ENCODE results near the gene ZNF621. TPM values are rescaled to one million over a fixed set of nuclear protein-coding genes. Genes with fewer than 3 reads are reported as not detected.
"Not testable (repeated sequence)": the region's sequence is repeated elsewhere in the genome, so short reads cannot be mapped to it uniquely, and the experiment has no call there.

Gene ZNF621
- polyA plus RNA-seq, 1 donor, result 14.8 TPM

DNA sequence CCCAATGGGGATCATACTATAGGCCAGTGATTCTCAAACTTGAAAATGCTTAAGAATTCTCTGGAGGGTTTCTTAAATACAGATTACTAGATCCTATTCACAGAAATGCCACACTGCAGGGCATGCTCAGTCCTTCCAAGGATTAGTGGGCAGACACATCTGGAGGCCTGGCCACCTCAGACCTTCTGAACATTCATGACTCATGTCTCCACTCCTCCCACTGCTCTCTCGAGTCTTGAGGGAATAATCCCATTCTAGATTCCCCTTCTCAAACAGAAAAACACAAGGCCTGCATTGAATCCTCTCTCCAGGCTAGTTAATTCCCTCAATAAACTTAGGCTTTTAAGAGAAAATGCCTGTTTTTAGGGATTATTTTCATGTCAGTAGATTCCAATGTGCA lies 22.1 kb downstream of the ZNF621 start:
- no peak for DNase-seq

DNA sequence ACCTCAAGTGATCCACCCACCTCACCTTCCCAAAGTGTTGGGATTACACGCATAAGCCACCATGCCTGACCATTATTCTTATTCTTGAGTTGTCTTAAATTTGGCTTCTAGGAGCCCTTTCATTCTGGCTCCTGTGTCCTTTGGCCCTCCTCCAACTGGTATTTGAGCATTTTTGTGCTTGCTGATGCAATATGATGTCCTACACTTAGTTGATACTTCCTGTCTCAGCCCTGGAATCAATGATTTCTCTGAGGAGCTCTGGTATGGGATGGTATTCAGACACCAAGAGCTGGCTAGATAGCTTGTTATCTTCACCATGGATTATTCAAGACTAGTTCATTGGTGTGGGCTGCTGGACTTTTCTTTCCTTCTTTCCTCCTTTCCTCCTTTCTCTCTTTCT lies 25.4 kb downstream of the ZNF621 start:
- no peak for DNase-seq

DNA sequence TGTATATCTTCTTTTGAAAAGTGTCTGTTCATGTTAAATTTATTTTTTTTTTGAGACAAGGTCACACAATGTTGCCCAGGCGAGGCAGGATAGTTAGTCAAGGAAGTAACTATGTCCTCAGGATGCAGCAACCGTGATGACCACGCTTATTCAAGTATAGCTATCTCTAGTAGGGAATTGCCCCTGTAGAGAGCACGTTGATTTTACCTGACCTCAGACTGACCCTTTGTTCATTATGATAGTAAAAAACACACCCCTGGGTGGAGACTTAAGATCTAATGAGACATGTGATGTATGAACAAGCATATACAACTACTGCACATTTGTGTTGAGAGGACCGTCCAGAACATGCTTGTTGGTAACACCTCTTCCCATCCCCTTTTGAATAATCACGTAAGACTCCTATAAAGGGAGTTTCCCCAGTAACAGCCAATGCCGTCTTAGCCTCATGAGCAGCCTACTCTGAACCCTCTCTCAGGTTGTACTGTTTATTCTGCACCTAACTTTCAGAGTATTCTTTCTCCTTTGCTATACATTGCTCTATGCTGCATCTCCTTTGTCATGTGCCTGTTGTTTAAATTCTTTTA lies 32.9 kb downstream of the ZNF621 start:
- DNase-seq, result no peak

DNA sequence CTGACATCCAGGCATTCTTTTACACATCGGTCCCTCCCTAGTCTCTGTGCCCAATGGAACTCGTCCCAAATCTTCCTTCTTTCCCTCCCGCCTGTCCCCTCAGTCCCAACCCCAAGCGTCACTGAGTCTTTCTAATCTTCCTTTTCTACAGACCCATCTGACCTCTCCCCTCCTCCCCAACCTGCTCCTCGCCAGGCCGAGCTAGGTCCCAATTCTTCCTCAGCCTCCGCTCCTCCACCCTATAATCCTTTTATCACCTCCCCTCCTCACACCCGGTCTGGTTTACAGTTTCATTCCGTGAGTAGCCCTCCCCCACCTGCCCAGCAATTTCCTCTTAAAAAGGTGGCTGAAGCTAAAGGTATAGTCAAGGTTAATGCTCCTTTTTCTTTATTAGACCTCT lies 37.7 kb downstream of the ZNF621 start:
- DNase-seq, result not testable (repeated sequence)

DNA sequence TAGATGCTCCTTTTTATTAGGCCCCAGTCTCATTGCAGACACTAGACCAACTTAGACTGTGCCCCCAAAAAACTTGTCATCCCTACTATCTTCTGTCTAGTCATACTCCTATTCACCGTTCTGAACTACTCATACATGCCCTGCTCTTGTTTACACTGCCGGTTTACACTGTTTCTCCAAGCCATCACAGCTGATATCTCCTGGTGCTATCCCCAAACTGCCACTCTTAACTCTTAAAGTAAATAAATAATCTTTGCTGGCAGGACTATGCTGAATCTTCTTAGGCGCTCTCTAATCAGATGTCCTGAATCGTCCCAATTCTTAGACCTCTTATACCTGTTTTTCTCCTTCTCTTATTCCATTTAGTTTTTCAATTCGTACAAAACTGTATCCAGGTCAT lies 40.9 kb downstream of the ZNF621 start:
- not testable (repeated sequence) for DNase-seq

DNA sequence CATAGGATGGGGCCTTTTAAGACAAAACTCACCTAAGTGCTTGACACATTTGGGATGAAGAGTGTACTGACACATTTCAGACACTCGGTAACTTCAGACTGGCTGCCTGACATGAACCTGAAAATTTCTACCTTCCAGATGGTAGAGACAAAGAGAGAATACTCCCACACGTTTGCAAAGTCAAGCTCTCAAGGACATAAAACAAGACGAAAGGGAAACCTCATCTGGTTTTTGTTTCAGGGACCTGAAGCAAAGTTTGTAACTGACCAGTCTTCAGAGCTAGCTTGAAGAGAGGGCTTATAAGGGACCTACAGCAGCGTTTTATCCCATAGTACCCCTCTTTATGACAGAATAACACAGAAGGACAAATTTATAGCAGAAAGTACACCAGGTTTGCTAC lies 41.9 kb downstream of the ZNF621 start:
- no peak for DNase-seq

DNA sequence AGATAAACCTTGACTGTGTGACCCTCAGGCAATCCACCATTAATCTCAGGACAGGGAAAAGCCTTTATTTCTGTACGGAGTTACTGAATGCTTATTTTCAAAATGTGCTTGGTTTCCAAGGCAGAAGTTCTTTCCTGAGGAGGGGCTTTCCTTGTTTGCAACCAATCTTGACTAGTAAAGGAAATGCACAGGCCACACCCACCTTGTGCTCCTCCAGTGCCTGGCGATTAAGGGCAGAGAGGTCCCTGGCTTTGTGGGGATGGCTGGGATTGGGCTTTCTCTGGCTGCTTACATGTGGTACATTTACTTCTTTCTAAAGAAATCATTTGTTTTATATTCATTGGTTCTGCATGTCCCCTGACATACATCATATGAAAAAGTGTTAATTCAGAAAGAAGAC lies 47.8 kb downstream of the ZNF621 start:
- DNase-seq, result no peak

DNA sequence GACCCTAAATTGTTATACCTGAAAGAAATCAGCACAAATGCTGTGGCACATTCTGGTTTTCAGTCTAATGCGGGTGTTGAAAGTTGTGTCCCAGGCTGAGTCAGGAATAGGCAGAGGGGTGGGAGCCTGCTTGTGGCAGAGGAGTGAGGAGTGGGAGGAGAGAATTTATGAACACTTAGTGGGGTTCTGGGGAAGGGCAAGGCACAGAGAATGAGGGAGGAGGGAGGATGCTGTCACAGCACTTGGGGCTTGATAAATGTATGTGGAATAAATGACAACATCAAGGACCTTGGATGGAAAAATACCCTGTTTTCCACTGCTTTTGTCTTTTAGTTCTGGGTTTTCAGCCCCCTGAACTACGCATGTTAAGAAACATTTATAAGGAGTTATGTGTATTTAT lies 49.3 kb downstream of the ZNF621 start:
- no peak for DNase-seq

DNA sequence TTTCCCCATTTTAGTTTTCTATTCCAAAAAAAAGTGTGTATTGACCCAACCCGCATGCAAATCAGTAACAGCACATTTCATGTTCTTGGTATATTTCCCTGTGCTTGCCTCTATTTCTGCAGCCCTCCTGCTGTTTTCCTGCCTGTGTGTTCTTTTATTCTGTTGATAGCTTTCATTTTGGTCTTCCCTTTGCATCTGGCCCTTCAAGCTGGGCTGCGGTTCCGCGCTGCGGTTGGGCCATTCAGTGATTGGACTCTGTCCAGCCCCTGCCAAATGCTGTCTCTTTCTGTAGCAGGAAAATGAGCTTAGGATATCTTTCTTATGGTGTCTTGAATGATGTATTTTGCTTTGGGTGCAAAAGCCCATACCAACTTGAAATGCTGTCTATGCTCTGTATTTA lies 49.9 kb downstream of the ZNF621 start:
- no peak for DNase-seq

DNA sequence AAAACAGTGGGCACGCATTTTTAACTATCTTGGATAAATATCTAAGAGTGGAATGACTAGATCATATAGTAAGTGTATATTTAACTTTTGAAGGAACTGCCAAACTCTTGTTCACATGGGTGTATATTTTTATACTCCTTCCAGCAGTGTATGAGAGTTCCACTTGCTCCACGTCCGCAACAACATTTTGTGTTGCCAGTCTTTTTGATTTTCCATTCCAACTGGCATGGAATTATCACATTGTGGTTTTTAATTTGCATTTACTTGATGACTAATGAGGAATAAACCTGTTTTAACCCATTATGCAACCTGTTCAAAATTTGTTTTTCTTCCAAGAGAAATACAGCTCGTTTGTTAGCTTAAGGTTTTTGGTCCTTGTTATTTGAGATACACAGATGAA lies 51.6 kb downstream of the ZNF621 start:
- DNase-seq, result no peak

DNA sequence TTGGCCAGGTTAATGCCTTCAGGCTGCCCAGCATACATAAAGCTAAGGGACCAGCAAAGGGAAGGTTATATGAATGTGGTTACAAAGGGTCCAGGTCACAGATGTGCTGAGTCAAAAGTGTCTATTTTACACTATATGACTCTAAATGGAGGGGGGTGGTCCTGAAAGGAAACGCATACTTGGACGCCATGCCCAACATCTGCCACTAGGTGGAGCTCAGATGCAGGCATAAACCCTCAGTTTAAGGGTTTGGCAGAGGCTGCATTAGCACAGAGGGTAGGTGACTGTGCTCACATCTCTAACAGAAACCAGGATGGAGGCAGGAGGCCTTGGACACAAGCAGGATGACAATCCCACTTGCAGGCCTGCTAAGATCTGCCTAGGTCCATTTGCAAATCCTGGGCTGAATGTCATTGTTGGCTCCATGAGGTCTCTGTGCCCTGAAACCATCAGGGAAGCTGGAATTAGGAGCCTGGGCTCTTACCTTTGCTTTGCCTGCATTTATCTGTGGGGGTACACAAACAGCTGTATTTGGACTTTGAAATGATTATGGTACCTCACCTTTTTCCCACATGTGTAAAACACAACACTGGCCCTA lies 55.8 kb downstream of the ZNF621 start:
- DNase-seq, result peak; percentile 79

DNA sequence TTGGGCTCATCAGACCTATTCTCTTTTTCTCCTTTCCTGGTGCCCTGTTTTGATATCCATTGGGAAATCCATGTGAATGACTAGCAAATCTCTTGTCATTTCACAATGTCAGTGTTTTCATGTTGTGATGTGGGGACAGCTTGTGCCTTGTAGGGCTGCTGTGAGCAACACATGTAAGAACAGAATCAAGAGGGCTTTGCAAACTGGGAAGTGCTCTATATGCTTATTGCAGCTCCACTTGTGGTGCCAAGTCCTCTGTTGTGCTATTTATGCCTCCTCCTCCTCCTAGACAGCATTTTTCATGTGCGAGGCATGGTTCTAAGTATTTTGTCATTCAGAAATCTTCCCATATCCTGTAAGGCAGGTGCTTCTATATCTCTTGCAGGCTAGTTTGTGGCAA lies 56.4 kb downstream of the ZNF621 start:
- no peak for DNase-seq

DNA sequence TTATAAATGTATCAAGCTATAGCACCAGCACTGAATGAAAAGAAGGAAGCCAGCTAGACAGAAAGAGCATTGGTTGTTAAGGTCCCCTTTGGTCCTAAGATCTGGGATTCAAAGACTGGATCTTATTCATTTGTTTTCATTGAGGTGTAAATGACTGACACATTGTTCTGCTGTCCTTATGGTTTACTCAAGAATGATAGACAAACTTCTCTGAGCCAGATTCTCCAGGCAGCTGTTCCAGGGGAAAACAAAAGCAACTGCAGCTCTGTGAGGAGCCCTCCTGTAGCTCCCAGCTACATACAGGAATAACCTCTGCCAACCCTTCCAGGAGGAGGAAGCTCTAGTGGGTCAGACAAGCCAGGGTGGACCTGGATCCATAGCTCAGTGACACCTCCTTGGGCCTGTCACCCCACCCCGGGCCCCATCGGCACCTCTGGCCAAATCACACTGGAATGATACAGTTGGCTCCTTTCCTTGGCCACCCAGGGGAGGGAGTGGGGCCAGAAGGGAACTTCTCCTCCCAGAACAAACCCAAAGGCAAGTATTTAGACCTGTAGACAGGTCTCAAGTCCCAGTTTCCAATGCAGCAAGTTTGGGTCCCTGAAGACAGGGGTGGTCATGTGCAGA lies 57.8 kb downstream of the ZNF621 start:
- DNase-seq, result no peak

DNA sequence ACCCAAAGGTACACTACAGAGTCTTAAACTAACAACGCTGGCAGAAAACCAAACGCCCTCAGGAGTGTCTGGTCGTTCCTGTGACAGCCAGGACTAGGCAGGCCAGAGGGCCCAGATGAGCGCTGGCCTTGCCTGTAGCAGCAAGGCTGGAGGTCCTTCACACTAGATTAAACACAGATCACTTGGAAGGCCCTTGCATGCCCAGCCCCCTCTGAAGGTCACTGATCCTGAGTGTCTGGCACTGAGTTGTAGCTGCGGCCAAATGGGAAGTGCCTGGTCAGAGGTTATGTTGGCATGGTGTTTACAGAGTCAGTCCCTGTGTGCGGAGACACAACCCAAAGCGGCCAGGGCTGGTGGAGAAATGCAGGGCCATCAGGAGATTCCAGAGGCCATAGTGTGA lies 58.9 kb downstream of the ZNF621 start:
- no peak for DNase-seq

DNA sequence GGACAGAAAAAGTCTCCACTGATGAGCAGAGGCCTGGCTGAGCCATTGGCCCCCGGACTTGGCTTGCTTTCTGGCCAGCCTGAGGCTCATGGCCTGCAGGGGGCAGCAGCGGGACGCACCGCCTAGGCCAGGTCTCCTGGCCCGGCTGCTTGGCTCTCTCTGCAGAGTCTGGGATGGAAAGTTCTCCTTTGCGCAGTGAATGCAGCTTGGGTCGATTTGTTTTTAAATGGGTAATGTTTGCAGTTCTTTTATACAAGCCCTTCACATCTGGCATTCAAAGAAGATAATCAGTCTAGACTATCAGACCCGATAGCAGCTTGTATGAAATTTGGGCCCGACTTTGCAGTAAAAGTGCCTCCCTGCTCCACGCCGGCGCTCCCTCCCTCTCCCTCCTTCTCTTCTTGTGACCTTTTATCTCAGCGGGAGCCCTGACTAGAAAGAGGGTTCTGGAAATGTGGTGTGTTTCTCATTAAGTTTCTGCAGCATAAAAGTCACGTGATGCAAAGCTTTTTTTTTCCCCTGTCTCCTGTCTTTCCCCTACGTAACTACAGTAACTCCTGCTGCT lies 59.9 kb downstream of the ZNF621 start:
- DNase-seq, result peak; percentile 92

DNA sequence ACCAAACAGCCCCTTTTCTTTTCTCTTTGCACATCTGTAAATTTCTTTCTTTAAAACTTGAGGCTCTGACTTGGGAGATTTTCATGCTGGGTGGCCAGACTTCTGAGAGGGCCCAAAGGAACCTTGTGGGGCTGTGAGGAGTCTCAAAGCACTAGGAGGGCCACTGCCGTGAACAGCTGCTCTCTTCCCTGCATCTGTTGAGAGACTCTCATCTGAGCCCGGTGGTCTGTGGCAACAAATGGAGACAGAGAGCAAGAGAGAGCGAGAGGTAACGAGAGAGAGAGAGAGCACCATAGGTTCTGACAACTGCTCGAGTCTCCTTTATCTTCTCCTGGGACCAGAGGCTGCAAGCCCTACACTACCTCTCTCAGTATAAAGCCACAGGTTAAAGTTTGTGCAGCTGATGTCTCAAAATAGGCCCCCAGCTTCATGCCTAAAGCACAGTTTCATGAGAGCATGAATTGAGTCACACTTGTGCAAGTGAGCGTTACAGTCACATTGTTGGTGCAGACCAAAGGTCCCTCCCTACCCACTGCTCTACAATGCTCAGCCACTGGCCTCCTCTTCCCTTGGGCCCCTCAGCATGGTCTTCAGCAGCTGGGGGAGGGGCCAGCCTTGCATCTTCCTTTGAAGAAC lies 60.7 kb downstream of the ZNF621 start:
- no peak for DNase-seq

DNA sequence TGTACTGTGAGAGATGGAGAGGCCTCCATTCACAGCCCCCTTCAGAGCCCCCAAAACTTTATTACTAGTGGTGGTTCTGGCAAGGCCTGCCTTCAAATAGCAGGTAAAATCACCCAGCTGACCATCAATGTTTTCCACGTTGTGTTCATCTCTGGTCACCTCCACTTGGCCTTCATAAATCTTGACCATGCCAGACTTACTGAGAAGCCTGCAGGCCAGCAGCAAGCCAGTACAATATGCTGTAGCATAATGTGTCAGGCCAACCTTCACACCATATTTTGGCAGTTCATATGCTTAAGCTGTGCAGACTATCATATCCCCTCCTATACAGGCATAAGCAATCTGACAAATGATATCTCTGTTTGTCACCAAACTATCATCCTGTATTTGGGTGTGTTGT lies 62.1 kb downstream of the ZNF621 start:
- DNase-seq, result no peak

DNA sequence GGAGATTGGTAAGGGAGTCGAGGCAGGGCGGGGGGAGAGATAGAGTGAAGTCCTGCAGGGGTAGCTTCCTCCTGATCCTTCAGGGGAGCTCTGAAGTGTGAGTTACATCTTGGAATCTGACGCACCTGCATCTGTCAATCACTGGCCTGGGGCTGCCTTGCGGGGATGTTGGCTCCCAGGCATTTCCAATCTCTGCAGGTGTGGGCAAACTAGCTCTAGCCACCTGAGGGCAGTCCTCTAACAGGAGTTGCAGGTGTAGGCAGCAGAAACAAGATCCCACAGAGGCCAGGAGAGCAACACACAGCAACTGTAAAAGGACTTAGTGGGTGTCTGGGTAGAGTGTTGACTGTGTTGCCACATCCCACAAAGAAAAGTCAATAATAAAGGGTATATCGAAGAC lies 63.6 kb downstream of the ZNF621 start:
- DNase-seq, result no peak

Other genes with a start within 250 kb of the ZNF621 start
- gene EIF1B, start 215.3 kb upstream of the ZNF621 start, polyA plus RNA-seq (ENCODE audit: insufficient read length), result 55.7 TPM
- 0.71 TPM for gene ENTPD3, start 137.8 kb upstream of the ZNF621 start, polyA plus RNA-seq (ENCODE audit: insufficient read length)
- 2,744 TPM for gene RPL14, start 67.6 kb upstream of the ZNF621 start, polyA plus RNA-seq (ENCODE audit: insufficient read length)
- 3.6 TPM for gene ZNF619, start 47.8 kb upstream of the ZNF621 start, polyA plus RNA-seq (ENCODE audit: insufficient read length)
- gene ZNF620, start 18.9 kb upstream of the ZNF621 start, polyA plus RNA-seq (ENCODE audit: insufficient read length), result 3.5 TPM